Skeletal muscle tissue (tissue), 4 donors: ENCODE results near the gene PAM. TPM values are rescaled to one million over a fixed set of nuclear protein-coding genes. Genes with fewer than 3 reads are reported as not detected.
"Not testable (repeated sequence)": the region's sequence is repeated elsewhere in the genome, so short reads cannot be mapped to it uniquely, and the experiment has no call there.

Source experiments
- H3K27ac ChIP-seq: one replicate; pipeline ENCODE4 v1.7.0; 2013; ENCODE audit warnings: mild to moderate bottlenecking, low read depth, low read length, inconsistent platforms
- H3K27me3 ChIP-seq, 3 donors: one replicate each; pipeline ENCODE4 v1.7.0; 2013; ENCODE audit warnings: low read length in 3 of 3; ENCODE audit not compliant: control insufficient read depth in 3 of 3, insufficient read depth in 3 of 3
- H3K36me3 ChIP-seq, 3 donors: one replicate each; pipeline ENCODE4 v1.7.0; 2013; ENCODE audit warnings: low read length in 3 of 3; ENCODE audit not compliant: control insufficient read depth in 3 of 3, insufficient read depth in 3 of 3
- H3K4me1 ChIP-seq, 3 donors: one replicate each; pipeline ENCODE4 v1.7.0; 2013; ENCODE audit warnings: low read length in 3 of 3, mild to moderate bottlenecking in 3 of 3; ENCODE audit not compliant: control insufficient read depth in 3 of 3, insufficient read depth in 3 of 3
- H3K4me3 ChIP-seq, 3 donors: one replicate each; pipeline ENCODE4 v1.7.0; 2013; ENCODE audit warnings: low read length in 3 of 3
- H3K9ac ChIP-seq, 3 donors: one replicate each; pipeline ENCODE4 v1.7.0; 2013; ENCODE audit warnings: low read length in 3 of 3, mild to moderate bottlenecking in 3 of 3, moderate library complexity in 2 of 3, low read depth in 1 of 3
- H3K9me3 ChIP-seq, 3 donors: one replicate each; pipeline ENCODE4 v1.7.0; 2013; ENCODE audit warnings: low read length in 3 of 3; ENCODE audit not compliant: control insufficient read depth in 3 of 3
- total RNA-seq: library from RNA; depleted of rRNA; stranded (reverse); fragments of >200 nt; gene quantifications from one replicate; pipeline ENCODE4 v1.2.3, GENCODE V29; 2014
- donor health status: Osteomylitis.

PAM gene
- total RNA-seq, 1 donor from 2014 or later, result 95.5 TPM

- Histone ChIP-seq H3K9ac (no peak overlapping the region), H3K9me3 (no peaks in the 10 kb centered on the region), H3K27ac (no peak overlapping the region), H3K4me3 (no peak overlapping the region), H3K27me3 (no peaks in the 10 kb centered on the region), H3K36me3 (no peaks in the 10 kb centered on the region), H3K4me1 (no peaks in the 10 kb centered on the region)
Observed at GRCh38 chr5:102901424-102902134, 146.5 kb downstream of the PAM start.

- Histone ChIP-seq H3K4me1 (no peaks in the 10 kb centered on the region), H3K9me3 (no peaks in the 10 kb centered on the region), H3K9ac (no peak overlapping the region)
Observed at GRCh38 chr5:102902135-102902448, 147.0 kb downstream of the PAM start.

GRCh38 chr5:102902647-102903046 is 147.5 kb downstream of the PAM start:
- Histone ChIP-seq H3K4me1 (no peaks in the 10 kb centered on the region), H3K27ac (no peak overlapping the region), H3K9ac (no peak overlapping the region), H3K27me3 (no peaks in the 10 kb centered on the region), H3K4me3 (no peak overlapping the region), H3K9me3 (no peaks in the 10 kb centered on the region), H3K36me3 (no peaks in the 10 kb centered on the region)

More at GRCh38 chr5:102902135-102902448, 147.0 kb downstream of the PAM start:
- Histone ChIP-seq H3K4me3 (no peak overlapping the region), H3K36me3 (no peaks in the 10 kb centered on the region), H3K27ac (no peak overlapping the region), H3K27me3 (no peaks in the 10 kb centered on the region)

- no peaks in the 10 kb centered on the region for H3K4me1 ChIP-seq
- no peak overlapping the region for H3K4me3 ChIP-seq
- H3K9ac ChIP-seq, result no peak overlapping the region
- no peaks in the 10 kb centered on the region for H3K27me3 ChIP-seq
- no peak overlapping the region for H3K27ac ChIP-seq
- no peaks in the 10 kb centered on the region for H3K36me3 ChIP-seq
- no peaks in the 10 kb centered on the region for H3K9me3 ChIP-seq
Observed at GRCh38 chr5:102903074-102903871, 148.2 kb downstream of the PAM start.

GRCh38 chr5:102905056-102905455 is 150.0 kb downstream of the PAM start:
- Histone ChIP-seq H3K9me3 (no peaks in the 10 kb centered on the region), H3K27ac (no peak overlapping the region), H3K4me3 (no peak overlapping the region), H3K9ac (no peak overlapping the region), H3K27me3 (no peaks in the 10 kb centered on the region), H3K36me3 (no peaks in the 10 kb centered on the region), H3K4me1 (peaks cover 0 to under 1% (median 0%) of the 10 kb centered on the region in 3 donors)

GRCh38 chr5:102907099-102907498 is 152.0 kb downstream of the PAM start:
- H3K9me3 ChIP-seq, H3K9ac ChIP-seq, H3K27ac ChIP-seq, H3K27me3 ChIP-seq, H3K4me3 ChIP-seq, H3K36me3 ChIP-seq: not testable (repeated sequence)
- peaks cover 8 to 11% (median 9%) of the 10 kb centered on the region in 3 donors for H3K4me1 ChIP-seq

- Histone ChIP-seq H3K9ac (no peak overlapping the region), H3K4me1 (peaks cover 8 to 11% (median 10%) of the 10 kb centered on the region in 3 donors), H3K9me3 (no peaks in the 10 kb centered on the region), H3K36me3 (peaks cover 0 to 12% (median 11%) of the 10 kb centered on the region in 3 donors), H3K27ac (no peak overlapping the region), H3K27me3 (no peaks in the 10 kb centered on the region), H3K4me3 (no peak overlapping the region)
Observed at GRCh38 chr5:102910240-102911226, 155.4 kb downstream of the PAM start.

- peaks cover 0 to 12% (median 11%) of the 10 kb centered on the region in 3 donors for H3K36me3 ChIP-seq
- H3K9me3 ChIP-seq, result no peaks in the 10 kb centered on the region
- no peak overlapping the region for H3K4me3 ChIP-seq
- H3K27me3 ChIP-seq, result no peaks in the 10 kb centered on the region
- no peak overlapping the region for H3K9ac ChIP-seq
- H3K4me1 ChIP-seq, result peaks cover 8 to 11% (median 10%) of the 10 kb centered on the region in 3 donors
- no peak overlapping the region for H3K27ac ChIP-seq
Observed at GRCh38 chr5:102911973-102912372, 156.9 kb downstream of the PAM start.

GRCh38 chr5:102916109-102916508 is 161.0 kb downstream of the PAM start:
- peaks cover 0 to 12% (median 11%) of the 10 kb centered on the region in 3 donors for H3K36me3 ChIP-seq
- peaks cover 0 to 6% (median 5%) of the 10 kb centered on the region in 3 donors for H3K4me1 ChIP-seq
- no peaks in the 10 kb centered on the region for H3K27me3 ChIP-seq
- no peak overlapping the region for H3K4me3 ChIP-seq
- no peaks in the 10 kb centered on the region for H3K9me3 ChIP-seq
- no peak overlapping the region for H3K9ac ChIP-seq
- no peak overlapping the region for H3K27ac ChIP-seq
